SU-DHL-6 (cell line): ENCODE results near the gene MARK2.

ENCODE experiments used
- CTCF ChIP-seq: fragments of 200-600 bp; sonication (generic); IDR thresholded peaks from one replicate; pipeline ENCODE4 v1.5.1; 2017; ENCODE audit warnings: antibody characterized with exemption, mild to moderate bottlenecking, low read length, moderate library complexity; ENCODE audit not compliant: insufficient read depth, poor library complexity, severe bottlenecking
- EZH2phosphoT487 ChIP-seq: fragments of 200-600 bp; sonication (generic), shearing (Covaris generic); conservative IDR thresholded peaks from 2 replicates; pipeline ENCODE4 v1.6.1; 2018; ENCODE audit warnings: mild to moderate bottlenecking, antibody characterized with exemption, low read length, moderate library complexity, mixed read lengths

GRCh38 chr11:63910675-63911074, 71.8 kb downstream of the MARK2 start:
- TF ChIP-seq CTCF (no peak), EZH2phosphoT487 (no peak)
